Naive B cell (primary cell): ENCODE data around the gene SGCD. TPM values are rescaled to one million over a fixed set of nuclear protein-coding genes. Genes with fewer than 3 reads are reported as not detected.

ENCODE experiments used
- ATAC-seq, 2 donors: fragments of 150-1000 bp; cut with Tn5 transposase; 2 replicates each; pipeline ENCODE4 v1.10.0; 2021; ENCODE audit warnings: low read depth in 2 of 2, mild to moderate bottlenecking in 2 of 2, moderate library complexity in 2 of 2
- DNase-seq: peaks from one replicate; pipeline ENCODE4 v3.0.0; 2022
- H3K27ac Mint-ChIP-seq, 6 donors: one replicate each; pipeline ENCODE4 v1.8.0; 2020 to 2022; ENCODE audit warnings: mild to moderate bottlenecking in 6 of 6, mixed read lengths in 6 of 6, moderate library complexity in 5 of 6, inconsistent platforms in 2 of 6
- H3K27me3 Mint-ChIP-seq, 3 donors: one replicate each; pipeline ENCODE4 v1.8.0; 2021 to 2022; ENCODE audit warnings: mixed read lengths in 3 of 3, mild to moderate bottlenecking in 1 of 3
- H3K36me3 Mint-ChIP-seq, 2 donors: one replicate each; pipeline ENCODE4 v1.8.0; 2020 to 2022; ENCODE audit warnings: mixed read lengths in 2 of 2, inconsistent platforms in 1 of 2, mild to moderate bottlenecking in 1 of 2
- H3K4me1 Mint-ChIP-seq, 3 donors: one replicate each; pipeline ENCODE4 v1.8.0; 2020 to 2022; ENCODE audit warnings: mixed read lengths in 3 of 3, inconsistent platforms in 1 of 3, mild to moderate bottlenecking in 1 of 3, moderate library complexity in 1 of 3
- H3K4me3 Mint-ChIP-seq, 8 donors: one replicate each; pipeline ENCODE4 v1.8.0; 2020 to 2022; ENCODE audit warnings: mild to moderate bottlenecking in 8 of 8, mixed read lengths in 8 of 8, moderate library complexity in 8 of 8, inconsistent platforms in 2 of 8
- H3K9me3 Mint-ChIP-seq, 7 donors: one replicate each; pipeline ENCODE4 v1.8.0; 2020 to 2022; ENCODE audit warnings: mixed read lengths in 7 of 7, mild to moderate bottlenecking in 5 of 7, inconsistent platforms in 2 of 7, moderate library complexity in 1 of 7
- polyA plus RNA-seq, 6 donors: library from polyadenylated mRNA; unstranded; fragments of 300-500 nt; fragmentation: Illumina TruSeq; gene quantifications; one replicate each; pipeline ENCODE4 v1.2.3, GENCODE V29; 2021; ENCODE audit warnings: low read depth in 6 of 6

The SGCD gene
- polyA plus RNA-seq, 6 donors from 2014 or later = not detected

- no peak overlapping the region for H3K4me3 Mint-ChIP-seq
- peak overlapping the region in 1 of 6 donors; percentile 9 for H3K27ac Mint-ChIP-seq
Observed at GRCh38 chr5:156396063-156396829, 69.3 kb downstream of the SGCD start.

GRCh38 chr5:156396830-156397081, 69.8 kb downstream of the SGCD start:
- Mint-ChIP-seq H3K4me3 (no peak overlapping the region), H3K9me3 (peaks cover 0 to 5% (median 0%) of the 10 kb centered on the region in 7 donors), H3K4me1 (no peaks in the 10 kb centered on the region), H3K36me3 (no peaks in the 10 kb centered on the region), H3K27me3 (peaks cover 0 to 6% (median 0%) of the 10 kb centered on the region in 3 donors), H3K27ac (no peak overlapping the region)
- DNase-seq (no peak), ATAC-seq (no peak)

More at GRCh38 chr5:156396063-156396829, 69.3 kb downstream of the SGCD start:
- Mint-ChIP-seq H3K4me1 (no peaks in the 10 kb centered on the region), H3K9me3 (peaks cover 0 to 5% (median 0%) of the 10 kb centered on the region in 7 donors), H3K27me3 (peaks cover 0 to 6% (median 0%) of the 10 kb centered on the region in 3 donors), H3K36me3 (no peaks in the 10 kb centered on the region)
- no peak for ATAC-seq
- no peak for DNase-seq

- ATAC-seq = no peak
- Mint-ChIP-seq H3K9me3 (peaks cover 0 to 3% (median 0%) of the 10 kb centered on the region in 7 donors), H3K4me3 (no peak overlapping the region), H3K36me3 (no peaks in the 10 kb centered on the region), H3K4me1 (peaks cover 0 to 9% (median 0%) of the 10 kb centered on the region in 3 donors), H3K27ac (no peak overlapping the region), H3K27me3 (no peaks in the 10 kb centered on the region)
- DNase-seq = no peak
Observed at GRCh38 chr5:156399323-156399722, 72.4 kb downstream of the SGCD start.

GRCh38 chr5:156400231-156400986, 73.4 kb downstream of the SGCD start:
- H3K36me3 Mint-ChIP-seq = no peaks in the 10 kb centered on the region
- ATAC-seq (no peak), DNase-seq (no peak)
- H3K4me3 Mint-ChIP-seq = no peak overlapping the region
- peaks cover 0 to 9% (median 0%) of the 10 kb centered on the region in 3 donors for H3K4me1 Mint-ChIP-seq
- H3K27me3 Mint-ChIP-seq = no peaks in the 10 kb centered on the region
- H3K27ac Mint-ChIP-seq = no peak overlapping the region
- H3K9me3 Mint-ChIP-seq = peaks cover 0 to 6% (median 0%) of the 10 kb centered on the region in 7 donors

- DNase-seq (no peak), ATAC-seq (no peak)
- Mint-ChIP-seq H3K4me3 (peak overlapping the region in 1 of 8 donors; percentile 15), H3K4me1 (peaks cover 0 to 9% (median 0%) of the 10 kb centered on the region in 3 donors), H3K36me3 (no peaks in the 10 kb centered on the region), H3K9me3 (peaks cover 0 to 6% (median 0%) of the 10 kb centered on the region in 7 donors), H3K27ac (peak overlapping the region in 1 of 6 donors; percentile 87), H3K27me3 (no peaks in the 10 kb centered on the region)
Observed at GRCh38 chr5:156401804-156402203, 74.8 kb downstream of the SGCD start.

- peak overlapping the region in 2 of 6 donors; percentile 50 to 87 for H3K27ac Mint-ChIP-seq
- DNase-seq (peak; percentile 16), ATAC-seq (peak; percentile 85 to 89)
- H3K4me3 Mint-ChIP-seq = peak overlapping the region in 2 of 8 donors; percentile 15 to 35
- H3K27me3 Mint-ChIP-seq = peaks cover 0 to under 1% (median 0%) of the 10 kb centered on the region in 3 donors
- H3K4me1 Mint-ChIP-seq = peaks cover 0 to 9% (median 0%) of the 10 kb centered on the region in 3 donors
- peaks cover 0 to 6% (median 0%) of the 10 kb centered on the region in 7 donors for H3K9me3 Mint-ChIP-seq
- H3K36me3 Mint-ChIP-seq = no peaks in the 10 kb centered on the region
Observed at GRCh38 chr5:156402387-156402921, 75.5 kb downstream of the SGCD start.

- peaks cover 0 to 4% (median 4%) of the 10 kb centered on the region in 3 donors for H3K27me3 Mint-ChIP-seq
Observed at GRCh38 chr5:156405988-156406387, 79.0 kb downstream of the SGCD start.

GRCh38 chr5:156407251-156407650, 80.3 kb downstream of the SGCD start:
- no peak for DNase-seq

More at GRCh38 chr5:156405988-156406387, 79.0 kb downstream of the SGCD start:
- H3K36me3 Mint-ChIP-seq = no peaks in the 10 kb centered on the region
- DNase-seq (no peak), ATAC-seq (no peak)
- no peak overlapping the region for H3K27ac Mint-ChIP-seq
- peaks cover 0 to 6% (median 1%) of the 10 kb centered on the region in 7 donors for H3K9me3 Mint-ChIP-seq
- peaks cover 0 to 9% (median 0%) of the 10 kb centered on the region in 3 donors for H3K4me1 Mint-ChIP-seq
- no peak overlapping the region for H3K4me3 Mint-ChIP-seq

GRCh38 chr5:156409834-156410233, 82.9 kb downstream of the SGCD start:
- ATAC-seq (no peak), DNase-seq (no peak)
- no peak overlapping the region for H3K4me3 Mint-ChIP-seq
- no peaks in the 10 kb centered on the region for H3K36me3 Mint-ChIP-seq
- H3K27ac Mint-ChIP-seq = no peak overlapping the region
- peaks cover 0 to 3% (median 0%) of the 10 kb centered on the region in 7 donors for H3K9me3 Mint-ChIP-seq
- no peaks in the 10 kb centered on the region for H3K4me1 Mint-ChIP-seq
- peaks cover 0 to 4% (median 4%) of the 10 kb centered on the region in 3 donors for H3K27me3 Mint-ChIP-seq

More at GRCh38 chr5:156407251-156407650, 80.3 kb downstream of the SGCD start:
- H3K36me3 Mint-ChIP-seq = no peaks in the 10 kb centered on the region
- ATAC-seq = no peak
- H3K4me3 Mint-ChIP-seq = no peak overlapping the region
- peaks cover 0 to 4% (median 4%) of the 10 kb centered on the region in 3 donors for H3K27me3 Mint-ChIP-seq
- peaks cover 0 to 6% (median 0%) of the 10 kb centered on the region in 3 donors for H3K4me1 Mint-ChIP-seq
- H3K9me3 Mint-ChIP-seq = peaks cover 0 to 6% (median 1%) of the 10 kb centered on the region in 7 donors
- no peak overlapping the region for H3K27ac Mint-ChIP-seq

- Mint-ChIP-seq H3K27ac (no peak overlapping the region), H3K9me3 (peaks cover 0 to 3% (median 0%) of the 10 kb centered on the region in 7 donors), H3K36me3 (no peaks in the 10 kb centered on the region), H3K4me1 (no peaks in the 10 kb centered on the region), H3K4me3 (no peak overlapping the region), H3K27me3 (peaks cover 0 to 4% (median 4%) of the 10 kb centered on the region in 3 donors)
- DNase-seq = no peak
- no peak for ATAC-seq
Observed at GRCh38 chr5:156411185-156411613, 84.2 kb downstream of the SGCD start.

GRCh38 chr5:156411957-156412356, 85.0 kb downstream of the SGCD start:
- H3K9me3 Mint-ChIP-seq = peaks cover 0 to 3% (median 0%) of the 10 kb centered on the region in 7 donors
- DNase-seq (no peak), ATAC-seq (no peak)
- H3K27me3 Mint-ChIP-seq = peaks cover 0 to 4% (median 4%) of the 10 kb centered on the region in 3 donors
- H3K36me3 Mint-ChIP-seq = no peaks in the 10 kb centered on the region
- no peak overlapping the region for H3K27ac Mint-ChIP-seq
- H3K4me1 Mint-ChIP-seq = no peaks in the 10 kb centered on the region
- no peak overlapping the region for H3K4me3 Mint-ChIP-seq

- Mint-ChIP-seq H3K4me3 (no peak overlapping the region), H3K36me3 (no peaks in the 10 kb centered on the region), H3K27ac (no peak overlapping the region), H3K4me1 (no peaks in the 10 kb centered on the region), H3K9me3 (peaks cover 0 to 3% (median 0%) of the 10 kb centered on the region in 7 donors), H3K27me3 (no peaks in the 10 kb centered on the region)
- DNase-seq (no peak), ATAC-seq (no peak)
Observed at GRCh38 chr5:156414391-156414790, 87.4 kb downstream of the SGCD start.

- no peak overlapping the region for H3K27ac Mint-ChIP-seq
- H3K4me1 Mint-ChIP-seq = no peaks in the 10 kb centered on the region
- H3K9me3 Mint-ChIP-seq = peaks cover 0 to 2% (median 0%) of the 10 kb centered on the region in 7 donors
- H3K27me3 Mint-ChIP-seq = no peaks in the 10 kb centered on the region
- ATAC-seq (no peak), DNase-seq (no peak)
- H3K36me3 Mint-ChIP-seq = no peaks in the 10 kb centered on the region
- no peak overlapping the region for H3K4me3 Mint-ChIP-seq
Observed at GRCh38 chr5:156419661-156420060, 92.7 kb downstream of the SGCD start.
